CD4-positive, alpha-beta memory T cell (primary cell): ENCODE data around the gene MESP2. TPM values are rescaled to one million over a fixed set of nuclear protein-coding genes. Genes with fewer than 3 reads are reported as not detected.

Experiments used
- CTCF ChIA-PET: fragments of 350-600 bp; sonication (Branson Sonifier 250); formaldehyde crosslinking; loops from one replicate; lab custom pipeline; 2021; ENCODE audit warnings: inconsistent platforms; ENCODE audit not compliant: partially characterized antibody; lab: Charles Lee
- POLR2A ChIA-PET: fragments of 350-600 bp; sonication (Branson Sonifier 250); formaldehyde crosslinking; loops from one replicate; lab custom pipeline; 2021; ENCODE audit not compliant: partially characterized antibody; lab: Charles Lee
- DNase-seq, 5 donors: peaks; one replicate each; pipeline versions ENCODE4 v3.0.0 to v3.0.0-alpha.2; 2020 to 2022; ENCODE audit warnings: mixed read lengths in 1 of 5
- H3K27ac ChIP-seq: one replicate; pipeline ENCODE4 v1.7.0; 2013; ENCODE audit warnings: low read depth, low read length
- H3K27me3 ChIP-seq: 2 replicates; pipeline ENCODE4 v1.7.0; 2013; ENCODE audit warnings: mild to moderate bottlenecking, low read length, moderate library complexity; ENCODE audit not compliant: insufficient read depth
- H3K36me3 ChIP-seq: 2 replicates; pipeline ENCODE4 v1.7.0; 2013; ENCODE audit warnings: mild to moderate bottlenecking, low read length, moderate library complexity; ENCODE audit not compliant: insufficient read depth
- H3K4me1 ChIP-seq: 2 replicates; pipeline ENCODE4 v1.7.0; 2013; ENCODE audit warnings: mild to moderate bottlenecking, low read length, moderate library complexity; ENCODE audit not compliant: insufficient read depth
- H3K4me3 ChIP-seq, 2 donors: one replicate each; pipeline ENCODE4 v1.7.0; 2013; ENCODE audit warnings: low read length in 2 of 2, mild to moderate bottlenecking in 1 of 2
- H3K9me3 ChIP-seq, 2 donors: one replicate each; pipeline ENCODE4 v1.7.0; 2013; ENCODE audit warnings: low read length in 2 of 2, control low read depth in 1 of 2; ENCODE audit not compliant: control insufficient read depth in 1 of 2
- H3K27ac Mint-ChIP-seq, 7 donors: one replicate each; pipeline ENCODE4 v1.8.0; 2020 to 2021; ENCODE audit warnings: mixed read lengths in 7 of 7, mild to moderate bottlenecking in 6 of 7, inconsistent platforms in 3 of 7, moderate library complexity in 3 of 7
- H3K27me3 Mint-ChIP-seq, 2 donors: one replicate each; pipeline ENCODE4 v1.8.0; 2020 to 2021; ENCODE audit warnings: mixed read lengths in 2 of 2
- H3K36me3 Mint-ChIP-seq, 2 donors: one replicate each; pipeline ENCODE4 v1.8.0; 2020 to 2021; ENCODE audit warnings: mixed read lengths in 2 of 2, inconsistent platforms in 1 of 2, mild to moderate bottlenecking in 1 of 2
- H3K4me1 Mint-ChIP-seq, 4 donors: one replicate each; pipeline ENCODE4 v1.8.0; 2020 to 2021; ENCODE audit warnings: mixed read lengths in 4 of 4, mild to moderate bottlenecking in 1 of 4
- H3K4me3 Mint-ChIP-seq, 8 donors: one replicate each; pipeline ENCODE4 v1.8.0; 2020 to 2021; ENCODE audit warnings: mixed read lengths in 8 of 8, mild to moderate bottlenecking in 7 of 8, moderate library complexity in 6 of 8, inconsistent platforms in 3 of 8
- H3K9me3 Mint-ChIP-seq, 8 donors: one replicate each; pipeline ENCODE4 v1.8.0; 2020 to 2021; ENCODE audit warnings: mixed read lengths in 8 of 8, mild to moderate bottlenecking in 5 of 8, inconsistent platforms in 3 of 8, moderate library complexity in 1 of 8
- intact Hi-C: fragments of 100-400 bp; cut with micrococcal nuclease; formaldehyde crosslinking; loops from one replicate; pipeline ENCODE4 v1.15.1; 2023
- polyA plus RNA-seq, 2 donors: library from polyadenylated mRNA; unstranded; fragments of 300-500 nt; fragmentation: Illumina TruSeq; gene quantifications; one replicate each; pipeline ENCODE4 v1.2.3, GENCODE V29; 2021
- total RNA-seq, 2 experiments: library from RNA; stranded (reverse); gene quantifications; one replicate each; pipeline ENCODE4 v1.2.3, GENCODE V29; 2021

MESP2 gene
- total and polyA plus RNA-seq, 4 experiments from 2014 or later, result not detected

GRCh38 chr15:89794627-89795241, 18.6 kb downstream of the MESP2 start:
- ChIA-PET POLR2A (no interaction called here), CTCF (no interaction called here)
- no peak overlapping the region for H3K4me3 ChIP-seq
- H3K4me1 ChIP-seq, result no peaks in the 10 kb centered on the region
- Mint-ChIP-seq H3K4me1 (no peaks in the 10 kb centered on the region), H3K9me3 (peaks cover 0 to 25% (median 14%) of the 10 kb centered on the region in 8 donors), H3K4me3 (no peak overlapping the region), H3K27ac (no peak overlapping the region), H3K36me3 (no peaks in the 10 kb centered on the region), H3K27me3 (peaks cover 5 to 11% of the 10 kb centered on the region in 2 donors)
- intact Hi-C loops, result no loop called here
- H3K27me3 ChIP-seq, result no peaks in the 10 kb centered on the region
- DNase-seq, result no peak
- no peak overlapping the region for H3K27ac ChIP-seq
- H3K9me3 ChIP-seq, result no peaks in the 10 kb centered on the region
- no peaks in the 10 kb centered on the region for H3K36me3 ChIP-seq

- no peak overlapping the region for H3K27ac ChIP-seq
- POLR2A ChIA-PET, result no interaction called here
- no peaks in the 10 kb centered on the region for H3K4me1 Mint-ChIP-seq
- H3K27me3 Mint-ChIP-seq, result peaks cover 5 to 6% of the 10 kb centered on the region in 2 donors
- no peak overlapping the region for H3K4me3 ChIP-seq
- no peaks in the 10 kb centered on the region for H3K9me3 ChIP-seq
- no peaks in the 10 kb centered on the region for H3K27me3 ChIP-seq
- CTCF ChIA-PET, result no interaction called here
- no peak for DNase-seq
- no peak overlapping the region for H3K27ac Mint-ChIP-seq
- no peaks in the 10 kb centered on the region for H3K4me1 ChIP-seq
- intact Hi-C loops, result no loop called here
- H3K36me3 Mint-ChIP-seq, result no peaks in the 10 kb centered on the region
- H3K9me3 Mint-ChIP-seq, result peaks cover 0 to 25% (median 14%) of the 10 kb centered on the region in 8 donors
- H3K36me3 ChIP-seq, result no peaks in the 10 kb centered on the region
- no peak overlapping the region for H3K4me3 Mint-ChIP-seq
Measured at GRCh38 chr15:89795996-89796395, 19.9 kb downstream of the MESP2 start.

- no peak overlapping the region for H3K27ac Mint-ChIP-seq
- no peaks in the 10 kb centered on the region for H3K36me3 Mint-ChIP-seq
- H3K27me3 Mint-ChIP-seq, result peaks cover 7 to 12% of the 10 kb centered on the region in 2 donors
- peaks cover 0 to 25% (median 14%) of the 10 kb centered on the region in 8 donors for H3K9me3 Mint-ChIP-seq
- no peaks in the 10 kb centered on the region for H3K27me3 ChIP-seq
- no peak for DNase-seq
- H3K4me1 ChIP-seq, result no peaks in the 10 kb centered on the region
- POLR2A ChIA-PET, result no interaction called here
- H3K9me3 ChIP-seq, result no peaks in the 10 kb centered on the region
- H3K4me3 ChIP-seq, result no peak overlapping the region
- CTCF ChIA-PET, result interaction anchor here (0.8 to 1.0 kb wide), 2 partner anchors 27 to 77 kb away, joined by 3 to 4 read pairs; no protein-coding TSS in a partner anchor
- no peak overlapping the region for H3K27ac ChIP-seq
- H3K4me3 Mint-ChIP-seq, result no peak overlapping the region
- intact Hi-C loops, result no loop called here
- H3K4me1 Mint-ChIP-seq, result no peaks in the 10 kb centered on the region
- H3K36me3 ChIP-seq, result no peaks in the 10 kb centered on the region
Measured at GRCh38 chr15:89797678-89798201, 21.6 kb downstream of the MESP2 start.

GRCh38 chr15:89799011-89799911, 23.1 kb downstream of the MESP2 start:
- Histone ChIP-seq H3K4me3 (no peak overlapping the region), H3K4me1 (no peaks in the 10 kb centered on the region), H3K27ac (no peak overlapping the region), H3K36me3 (no peaks in the 10 kb centered on the region), H3K9me3 (no peaks in the 10 kb centered on the region), H3K27me3 (no peaks in the 10 kb centered on the region)
- POLR2A ChIA-PET, result no interaction called here
- CTCF ChIA-PET, result interaction anchor here (1.1 kb wide), 1 partner anchor 78 kb away, joined by 4 read pairs; no protein-coding TSS in a partner anchor
- intact Hi-C loops, result no loop called here
- Mint-ChIP-seq H3K27me3 (peaks cover 3 to 9% of the 10 kb centered on the region in 2 donors), H3K4me1 (no peaks in the 10 kb centered on the region), H3K4me3 (no peak overlapping the region), H3K36me3 (no peaks in the 10 kb centered on the region), H3K9me3 (peaks cover 0 to 25% (median 12%) of the 10 kb centered on the region in 8 donors), H3K27ac (no peak overlapping the region)
- no peak for DNase-seq

GRCh38 chr15:89799918-89800498, 23.9 kb downstream of the MESP2 start:
- Mint-ChIP-seq H3K27ac (no peak overlapping the region), H3K9me3 (peaks cover 0 to 23% (median 11%) of the 10 kb centered on the region in 8 donors), H3K4me3 (no peak overlapping the region), H3K27me3 (peaks cover 3 to 7% of the 10 kb centered on the region in 2 donors), H3K36me3 (no peaks in the 10 kb centered on the region), H3K4me1 (no peaks in the 10 kb centered on the region)
- intact Hi-C loops, result no loop called here
- Histone ChIP-seq H3K27me3 (no peaks in the 10 kb centered on the region), H3K27ac (no peak overlapping the region), H3K4me1 (no peaks in the 10 kb centered on the region), H3K9me3 (no peaks in the 10 kb centered on the region), H3K4me3 (no peak overlapping the region), H3K36me3 (no peaks in the 10 kb centered on the region)
- DNase-seq, result no peak
- POLR2A ChIA-PET, result no interaction called here
- CTCF ChIA-PET, result interaction anchor here (1.1 kb wide), 1 partner anchor 77 kb away, joined by 4 read pairs; no protein-coding TSS in a partner anchor

- intact Hi-C loops, result no loop called here
- no peaks in the 10 kb centered on the region for H3K36me3 ChIP-seq
- Mint-ChIP-seq H3K4me3 (no peak overlapping the region), H3K27me3 (peaks cover 3 to 6% of the 10 kb centered on the region in 2 donors), H3K4me1 (no peaks in the 10 kb centered on the region), H3K9me3 (peaks cover 0 to 7% (median 4%) of the 10 kb centered on the region in 8 donors), H3K36me3 (no peaks in the 10 kb centered on the region), H3K27ac (no peak overlapping the region)
- H3K27me3 ChIP-seq, result no peaks in the 10 kb centered on the region
- ChIA-PET POLR2A (no interaction called here), CTCF (no interaction called here)
- DNase-seq, result no peak
- no peaks in the 10 kb centered on the region for H3K9me3 ChIP-seq
- H3K4me1 ChIP-seq, result no peaks in the 10 kb centered on the region
- no peak overlapping the region for H3K4me3 ChIP-seq
- H3K27ac ChIP-seq, result no peak overlapping the region
Measured at GRCh38 chr15:89801471-89802195, 25.5 kb downstream of the MESP2 start.
